HepG2 (cell line): ENCODE data around the gene TTLL4. TPM values are rescaled to one million over a fixed set of nuclear protein-coding genes. Genes with fewer than 3 reads are reported as not detected.
A peak's percentile ranks its signal among the peaks of the same experiment; 100 is the strongest.

Experiments used
- AHDC1 ChIP-seq: sonication (generic); formaldehyde crosslinking; IDR thresholded peaks from 2 replicates; pipeline ENCODE4 v1.5.1; 2020; ENCODE audit warnings: mild to moderate bottlenecking, missing genetic modification reagents, borderline replicate concordance
- AKNA ChIP-seq: sonication (generic); formaldehyde crosslinking; IDR thresholded peaks from 2 replicates; pipeline ENCODE4 v1.4.0; 2020; ENCODE audit warnings: missing genetic modification reagents, borderline replicate concordance
- FOXP1 ChIP-seq, 2 experiments: fragments of 450-650 bp in 1 of 2; IDR thresholded peaks; 2 replicates each; pipeline ENCODE4 v1.6.1; 2017 to 2018; ENCODE audit warnings: antibody characterized with exemption in 1 of 2
- FOXP4 ChIP-seq: sonication (generic); formaldehyde crosslinking; IDR thresholded peaks from 2 replicates; pipeline ENCODE4 v1.4.0; 2020; ENCODE audit warnings: missing genetic modification reagents
- MXI1 ChIP-seq: IDR thresholded peaks from 3 replicates; pipeline ENCODE4 v1.6.1; 2012; ENCODE audit warnings: low read depth, low read length, inconsistent platforms, borderline replicate concordance
- NR2F2 ChIP-seq: IDR thresholded peaks from 2 replicates; pipeline ENCODE4 v1.6.1; 2012; ENCODE audit warnings: low read depth, inconsistent platforms, borderline replicate concordance
- SRSF9 ChIP-seq: fragments of 200-400 bp; formaldehyde crosslinking; IDR thresholded peaks from 2 replicates; pipeline ENCODE4 v1.6.1; 2018; ENCODE audit warnings: borderline replicate concordance, mild to moderate bottlenecking, low read depth, low read length; ENCODE audit not compliant: insufficient read depth, poor library complexity, severe bottlenecking
- TBL1XR1 ChIP-seq: fragments of 150-350 bp; IDR thresholded peaks from 2 replicates; pipeline ENCODE4 v1.6.1; 2014; ENCODE audit warnings: borderline replicate concordance, low read length; ENCODE audit not compliant: partially characterized antibody
- TCF7 ChIP-seq: sonication (generic); IDR thresholded peaks from 2 replicates; pipeline ENCODE4 v1.6.1; 2016; ENCODE audit warnings: antibody characterized with exemption, low read depth
- TEF ChIP-seq: sonication (generic); formaldehyde crosslinking; IDR thresholded peaks from 2 replicates; pipeline ENCODE4 v1.5.0; 2020; ENCODE audit warnings: missing genetic modification reagents
- ZFX ChIP-seq: sonication (generic); formaldehyde crosslinking; IDR thresholded peaks from 2 replicates; pipeline ENCODE4 v1.4.0; 2020; ENCODE audit warnings: mild to moderate bottlenecking, low read depth, missing genetic modification reagents, moderate library complexity
- ZNF616 ChIP-seq: sonication (generic); formaldehyde crosslinking; IDR thresholded peaks from 2 replicates; pipeline ENCODE4 v1.5.0; 2020; ENCODE audit warnings: low read depth, mild to moderate bottlenecking, missing genetic modification reagents
- ZNF644 ChIP-seq: IDR thresholded peaks from 2 replicates; pipeline ENCODE4 v1.6.1; 2016; ENCODE audit warnings: low read depth
- ZNF737 ChIP-seq: sonication (generic); formaldehyde crosslinking; IDR thresholded peaks from 2 replicates; pipeline ENCODE4 v1.5.0; 2020; ENCODE audit warnings: missing genetic modification reagents, mild to moderate bottlenecking, borderline replicate concordance
- ZNF749 ChIP-seq: sonication (generic); formaldehyde crosslinking; IDR thresholded peaks from 2 replicates; pipeline ENCODE4 v1.8.0; 2022; ENCODE audit warnings: mild to moderate bottlenecking, missing genetic modification reagents, moderate library complexity, borderline replicate concordance
- polyA plus RNA-seq, 8 experiments: library from polyadenylated mRNA; depleted of rRNA in 3 of 8; stranded (reverse) in 7 of 8; unstranded in 1 of 8; fragments of >200 nt; fragmentation: Illumina TruSeq in 4 of 8; extraction: Trizol in 4 of 8; gene quantifications; 2 replicates each; pipeline versions ENCODE4 v1.2.1 to v1.2.3, GENCODE V29; 2011 to 2016; ENCODE audit warnings: low read depth in 4 of 8, missing spikeins in 1 of 8, mixed read lengths in 1 of 8; ENCODE audit not compliant: insufficient read depth in 1 of 8
- total RNA-seq, 5 experiments: library from RNA; depleted of rRNA; stranded (reverse); fragments of >200 nt; fragmentation: Illumina TruSeq; extraction: Trizol; gene quantifications; 2 replicates each; pipeline ENCODE4 v1.2.3, GENCODE V29; 2016; ENCODE audit warnings: low read depth in 1 of 5

Gene TTLL4
- total and polyA plus RNA-seq, 2 of the 13 experiments (the other 11 are each of a cell fraction or from before 2014, with no cell fraction given) = 77.5 to 84.6 TPM

- TF ChIP-seq AKNA (CRISPR knock-in tag) = no peak
- peak; percentile 9 for TF ChIP-seq TBL1XR1
- 0 out of 2 replicates have a peak, but pooled peaks have one; percentile 39 for TF ChIP-seq ZNF616 (CRISPR knock-in tag)
- TF ChIP-seq ZNF749 = no peak
- 0 out of 2 replicates have a peak, but pooled peaks have one; percentile 20 for TF ChIP-seq FOXP1 (IDR thresholded peaks at IDR 0.05)
- peak; percentile 72 for TF ChIP-seq FOXP1 (CRISPR knock-in tag; IDR thresholded peaks at IDR 0.05)
- TF ChIP-seq ZFX (CRISPR knock-in tag) = no peak
- TF ChIP-seq MXI1 = no peak
- TF ChIP-seq ZNF737 (CRISPR knock-in tag) = no peak
- TF ChIP-seq NR2F2 = no peak
- TF ChIP-seq FOXP4 = no peak
- no peak for TF ChIP-seq TEF (CRISPR knock-in tag)
- no peak for TF ChIP-seq ZNF644
- peak; percentile 49; the same call in 1 of the 2 replicates for TF ChIP-seq TCF7
- TF ChIP-seq AHDC1 (CRISPR knock-in tag) = no peak
- TF ChIP-seq SRSF9 = no peak
These were observed 44.5 kb downstream of the TTLL4 start (continued) for GRCh38 chr2:218755198-218755566.
